ENCODE measurements around the gene COG5.

DNA sequence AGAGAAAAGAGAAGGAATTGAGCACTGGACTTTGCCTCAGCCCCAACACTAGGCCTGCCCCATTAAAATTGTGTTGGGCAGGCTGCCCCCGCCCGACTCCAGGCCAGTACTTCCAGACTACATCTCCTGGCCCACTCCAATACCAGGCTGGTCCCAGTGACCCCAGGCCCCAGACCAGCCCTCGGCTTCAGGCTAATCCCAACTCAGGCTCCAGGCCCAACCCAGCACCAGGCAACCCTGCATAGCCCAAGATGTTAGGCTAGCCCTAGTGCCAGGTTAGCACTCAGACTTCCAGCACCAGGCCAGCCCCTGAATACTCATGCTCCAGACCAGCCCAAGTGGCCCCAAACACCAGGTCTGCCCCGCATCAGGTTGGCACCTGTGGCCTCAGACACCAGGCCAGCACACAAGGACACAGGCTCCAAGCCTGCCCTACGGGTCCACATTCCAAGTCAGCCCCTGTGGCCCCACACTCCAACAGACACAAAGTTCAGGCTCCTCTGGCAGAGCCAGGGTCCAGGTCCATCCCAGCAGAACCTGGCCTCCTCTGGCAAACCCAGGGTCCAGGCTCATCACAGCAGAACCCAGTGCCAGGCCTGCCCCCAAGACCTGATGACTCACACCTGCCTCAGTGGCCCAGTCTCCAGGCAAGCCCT lies 20.3 kb downstream of the COG5 start:
- TF ChIP-seq, protein P1, sequence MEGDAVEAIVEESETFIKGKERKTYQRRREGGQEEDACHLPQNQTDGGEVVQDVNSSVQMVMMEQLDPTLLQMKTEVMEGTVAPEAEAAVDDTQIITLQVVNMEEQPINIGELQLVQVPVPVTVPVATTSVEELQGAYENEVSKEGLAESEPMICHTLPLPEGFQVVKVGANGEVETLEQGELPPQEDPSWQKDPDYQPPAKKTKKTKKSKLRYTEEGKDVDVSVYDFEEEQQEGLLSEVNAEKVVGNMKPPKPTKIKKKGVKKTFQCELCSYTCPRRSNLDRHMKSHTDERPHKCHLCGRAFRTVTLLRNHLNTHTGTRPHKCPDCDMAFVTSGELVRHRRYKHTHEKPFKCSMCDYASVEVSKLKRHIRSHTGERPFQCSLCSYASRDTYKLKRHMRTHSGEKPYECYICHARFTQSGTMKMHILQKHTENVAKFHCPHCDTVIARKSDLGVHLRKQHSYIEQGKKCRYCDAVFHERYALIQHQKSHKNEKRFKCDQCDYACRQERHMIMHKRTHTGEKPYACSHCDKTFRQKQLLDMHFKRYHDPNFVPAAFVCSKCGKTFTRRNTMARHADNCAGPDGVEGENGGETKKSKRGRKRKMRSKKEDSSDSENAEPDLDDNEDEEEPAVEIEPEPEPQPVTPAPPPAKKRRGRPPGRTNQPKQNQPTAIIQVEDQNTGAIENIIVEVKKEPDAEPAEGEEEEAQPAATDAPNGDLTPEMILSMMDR (IDR thresholded peaks at IDR 0.05), result no peak
- TF ChIP-seq POLR2A (IDR thresholded peaks at IDR 0.05), result no peak

All from heart left ventricle (tissue), 13 donors.